HCT116 (cell line): Measurements from ENCODE around the gene HNRNPU. TPM values are rescaled to one million over a fixed set of nuclear protein-coding genes. Genes with fewer than 3 reads are reported as not detected.

Source experiments
- ATAC-seq: fragments of 200-7000 bp; cut with Tn5 transposase; 2 replicates; pipeline ENCODE4 v1.9.1; 2020; ENCODE audit warnings: mild to moderate bottlenecking, moderate library complexity
- BruUV-seq: library from RNA; stranded (reverse); fragments of 400-500 nt; replicated peaks from 2 replicates; lab custom pipeline; 2021; lab: Mats Ljungman, UMichigan
- CTCF ChIA-PET: fragments of 300-600 bp; sonication (Branson Sonifier 250); formaldehyde crosslinking; loops from one replicate; lab custom pipeline; 2021; ENCODE audit warnings: antibody characterized with exemption; lab: Charles Lee
- POLR2A ChIA-PET: fragments of 300-600, 350-600 bp; sonication (Branson Sonifier 250); formaldehyde crosslinking; loops from one replicate; lab custom pipeline; 2021; ENCODE audit warnings: antibody characterized with exemption; lab: Charles Lee
- RAD21 ChIA-PET, 2 experiments: fragments of 300-600 bp; sonication (Branson Sonifier 250); formaldehyde crosslinking; loops; one replicate each; lab custom pipeline; 2023; ENCODE audit warnings: low total read pairs in 2 of 2; ENCODE audit not compliant: uncharacterized antibody in 2 of 2, unreplicated experiment in 2 of 2, low non-redundant PET in 1 of 2; lab: Charles Lee
- DNase-seq: peaks from one replicate; pipeline ENCODE4 v3.0.0-alpha.2; 2010; ENCODE audit warnings: low read depth, low spot score
- H2AFZ ChIP-seq: fragments of 200-600 bp; shearing (Covaris generic), sonication (generic); 2 replicates; pipeline ENCODE4 v1.6.1; 2017; ENCODE audit warnings: low read depth, mixed run types, mixed read lengths, antibody characterized with exemption, low read length; ENCODE audit not compliant: poor library complexity, severe bottlenecking
- H3K27ac ChIP-seq: 2 replicates; pipeline ENCODE4 v1.5.1; 2012; ENCODE audit warnings: low read depth, low read length
- H3K27me3 ChIP-seq: fragments of 200-600 bp; sonication (generic); 2 replicates; pipeline ENCODE4 v1.6.1; 2016; ENCODE audit warnings: mixed run types, low read length, mixed read lengths; ENCODE audit not compliant: insufficient read depth
- H3K36me3 ChIP-seq, 2 experiments: fragments of 200-500 bp in 1 of 2; fragments of 200-600 bp in 1 of 2; sonication (Bioruptor generic) in 1 of 2; sonication (generic) in 1 of 2; 2 replicates each; pipeline versions ENCODE4 v1.5.1 to v1.6.1; 2014 to 2016; ENCODE audit warnings: low read length in 2 of 2, inconsistent platforms in 1 of 2, mixed read lengths in 1 of 2, mixed run types in 1 of 2; ENCODE audit not compliant: insufficient read depth in 2 of 2, control insufficient read depth in 1 of 2
- H3K4me1 ChIP-seq, 2 experiments: fragments of 200-600 bp in 1 of 2; sonication (generic) in 1 of 2; 2 replicates each; pipeline versions ENCODE4 v1.5.1 to v1.6.1; 2012 to 2017; ENCODE audit warnings: low read length in 2 of 2, inconsistent platforms in 1 of 2, mild to moderate bottlenecking in 1 of 2, mixed read lengths in 1 of 2, mixed run types in 1 of 2, moderate library complexity in 1 of 2; ENCODE audit not compliant: insufficient read depth in 2 of 2, control insufficient read depth in 1 of 2
- H3K4me2 ChIP-seq: fragments of 200-600 bp; sonication (generic); 2 replicates; pipeline ENCODE4 v1.6.1; 2017; ENCODE audit warnings: mixed run types, low read length, mixed read lengths
- H3K4me3 ChIP-seq, 2 experiments: fragments of 200-600 bp in 1 of 2; sonication (generic) in 1 of 2; replicated peaks in 1 of 2; 2 replicates each; pipeline ENCODE4 v1.5.1; 2011 to 2016; ENCODE audit warnings: low read length in 2 of 2, control low read depth in 1 of 2, low read depth in 1 of 2, mild to moderate bottlenecking in 1 of 2, mixed read lengths in 1 of 2, mixed run types in 1 of 2
- H3K79me2 ChIP-seq: fragments of 200-600 bp; sonication (generic); 2 replicates; pipeline ENCODE4 v1.6.1; 2017; ENCODE audit warnings: mild to moderate bottlenecking, mixed run types, low read length, moderate library complexity, mixed read lengths; ENCODE audit not compliant: insufficient read depth
- H3K9ac ChIP-seq: fragments of 200-600 bp; sonication (generic); 2 replicates; pipeline ENCODE4 v1.6.1; 2016; ENCODE audit warnings: low read length, mixed read lengths
- H3K9me2 ChIP-seq: fragments of 200-600 bp; sonication (generic), shearing (Covaris generic); 2 replicates; pipeline ENCODE4 v1.6.1; 2017; ENCODE audit warnings: mixed run types, mild to moderate bottlenecking, moderate library complexity; ENCODE audit not compliant: insufficient read depth
- H3K9me3 ChIP-seq, 2 experiments: fragments of 200-500 bp in 1 of 2; fragments of 200-600 bp in 1 of 2; sonication (Bioruptor generic) in 1 of 2; sonication (generic) in 1 of 2; 2 replicates each; pipeline ENCODE4 v1.6.1; 2014 to 2017; ENCODE audit warnings: low read length in 2 of 2, mixed read lengths in 2 of 2, inconsistent platforms in 1 of 2, low read depth in 1 of 2, mild to moderate bottlenecking in 1 of 2, mixed run types in 1 of 2, moderate library complexity in 1 of 2; ENCODE audit not compliant: control insufficient read depth in 1 of 2, insufficient read depth in 1 of 2
- H4K20me1 ChIP-seq: fragments of 200-600 bp; sonication (generic), shearing (Covaris generic); 2 replicates; pipeline ENCODE4 v1.6.1; 2017; ENCODE audit warnings: mixed run types, mild to moderate bottlenecking, moderate library complexity; ENCODE audit not compliant: insufficient read depth
- CBX3 ChIP-seq: IDR thresholded peaks from 2 replicates; pipeline ENCODE4 v1.6.1; 2012; ENCODE audit warnings: low read depth
- CEBPB ChIP-seq: IDR thresholded peaks from 2 replicates; pipeline ENCODE4 v1.6.1; 2012; ENCODE audit warnings: low read depth
- EZH2 ChIP-seq: fragments of 200-600 bp; sonication (generic); IDR thresholded peaks from 2 replicates; pipeline ENCODE4 v1.6.1; 2017; ENCODE audit warnings: antibody characterized with exemption, mixed run types
- EZH2phosphoT487 ChIP-seq: fragments of 200-600 bp; IDR thresholded peaks from 2 replicates; pipeline ENCODE4 v1.6.1; 2018; ENCODE audit warnings: antibody characterized with exemption, borderline replicate concordance
- FOSL1 ChIP-seq: IDR thresholded peaks from 2 replicates; pipeline ENCODE4 v1.6.1; 2012; ENCODE audit warnings: low read depth
- POLR2A ChIP-seq: IDR thresholded peaks from 2 replicates; pipeline ENCODE4 v1.7.0; 2011; ENCODE audit warnings: borderline replicate concordance; ENCODE audit not compliant: insufficient read depth, insufficient read length; ENCODE audit errors: extremely low read depth
- SIN3A ChIP-seq: IDR thresholded peaks from 2 replicates; pipeline ENCODE4 v1.6.1; 2012; ENCODE audit warnings: low read depth
- SP1 ChIP-seq: IDR thresholded peaks from 2 replicates; pipeline ENCODE4 v1.6.1; 2012; ENCODE audit warnings: low read depth
- YY1 ChIP-seq: IDR thresholded peaks from 2 replicates; pipeline ENCODE4 v1.6.1; 2011; ENCODE audit warnings: low read length, low read depth, moderate library complexity, mild to moderate bottlenecking; ENCODE audit not compliant: insufficient replicate concordance; ENCODE audit errors: extremely low read depth
- intact Hi-C: fragments of 100-400 bp; cut with micrococcal nuclease; formaldehyde crosslinking; loops from 2 replicates; pipeline ENCODE4 v1.10.0; 2022
- total RNA-seq: library from RNA; stranded (reverse); gene quantifications from one replicate; pipeline ENCODE4 v1.2.1, GENCODE V29; 2021; ENCODE audit not compliant: unreplicated experiment
- TF ChIP-seq, protein P1 (sequence below): IDR thresholded peaks from 2 replicates; pipeline ENCODE4 v1.6.1; 2012
- TF ChIP-seq, protein P2 (sequence below), 3 experiments: fragments of 200-600 bp in 1 of 3; sonication (generic) in 1 of 3; IDR thresholded peaks in 2 of 3; conservative IDR thresholded peaks in 1 of 3; 2 replicates each; pipeline ENCODE4 v1.5.1; 2012 to 2017; ENCODE audit warnings: low read depth in 2 of 3, low read length in 2 of 3, antibody characterized with exemption in 1 of 3, borderline replicate concordance in 1 of 3, control low read depth in 1 of 3, mild to moderate bottlenecking in 1 of 3, mixed read lengths in 1 of 3, mixed run types in 1 of 3, moderate library complexity in 1 of 3; ENCODE audit not compliant: insufficient read depth in 1 of 3

HNRNPU gene
- total RNA-seq, 1 experiment from 2014 or later = 424 TPM

DNA sequence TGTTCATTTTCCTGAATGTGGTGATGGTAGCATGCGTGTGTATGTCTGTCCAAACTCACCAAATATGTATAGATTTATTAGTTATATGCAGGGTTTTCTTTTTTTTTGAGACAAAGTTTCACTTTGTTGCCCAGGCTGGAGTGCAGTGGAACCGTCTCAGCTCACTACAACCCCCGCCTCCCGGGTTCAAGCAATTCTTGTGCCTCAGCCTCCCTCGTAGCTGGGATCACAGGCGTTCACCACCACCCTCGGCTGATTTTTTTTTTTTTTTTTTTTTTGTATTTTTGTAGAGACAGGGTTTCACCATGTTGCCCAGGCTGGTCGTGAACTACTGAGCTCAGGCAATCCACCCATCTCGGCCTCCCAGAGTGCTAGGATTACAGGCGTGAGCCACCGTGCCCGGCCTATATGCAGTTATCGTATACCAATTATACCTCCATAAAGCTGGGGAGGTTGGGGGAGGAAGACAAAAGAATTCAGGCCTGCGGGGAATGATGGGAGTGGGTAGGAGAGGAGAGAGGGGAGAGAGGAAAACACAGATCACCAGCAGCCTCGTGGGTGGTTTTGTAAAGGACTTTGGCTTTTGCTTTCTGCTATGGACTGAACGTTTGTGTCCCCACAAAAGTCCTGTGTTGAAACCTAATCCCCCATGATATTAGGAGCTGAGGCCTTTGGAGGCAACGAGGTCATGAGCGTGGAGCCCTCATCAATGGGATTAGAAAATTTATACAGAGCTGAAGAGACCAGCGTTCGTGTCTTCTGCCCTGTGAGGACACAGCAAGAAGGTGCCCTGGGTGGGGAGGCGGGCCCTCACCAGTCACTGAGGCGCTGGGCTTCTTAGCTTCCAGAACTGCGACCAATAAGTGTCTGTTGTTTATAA is 4.4 kb upstream of the HNRNPU start:
- POLR2A ChIA-PET = no interaction called here
- RAD21 ChIA-PET = no interaction called here

DNA sequence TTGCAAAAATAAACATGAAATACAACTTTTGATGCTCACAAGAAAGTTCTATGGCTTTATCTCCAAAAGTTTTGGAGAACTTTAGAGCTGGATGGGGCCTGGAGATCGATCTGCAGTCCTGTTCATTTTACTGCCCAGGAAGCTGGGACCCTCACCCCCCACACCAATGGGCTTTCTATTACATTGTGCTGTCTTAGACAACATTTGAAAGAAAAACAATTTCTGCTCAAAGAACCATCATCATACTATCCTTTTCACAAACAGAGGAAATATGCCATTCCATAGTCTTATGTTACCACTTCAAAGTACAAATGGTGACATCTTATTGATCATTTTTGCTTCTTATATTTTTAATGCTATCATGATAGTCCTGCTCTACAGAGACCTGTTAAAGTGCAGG is 2.0 kb upstream of the HNRNPU start:
- Histone ChIP-seq H3K79me2 (peaks cover 28% of the 10 kb centered on the region), H2AFZ (peak overlapping the region; percentile 36), H3K27ac (no peak overlapping the region), H4K20me1 (peaks cover 14% of the 10 kb centered on the region), H3K27me3 (no peaks in the 10 kb centered on the region), H3K4me2 (no peak overlapping the region), H3K4me3 (no peak overlapping the region), H3K36me3 (peaks cover 9 to 14% of the 10 kb centered on the region in 2 experiments), H3K9ac (no peak overlapping the region), H3K4me1 (peaks cover 14 to 24% of the 10 kb centered on the region in 2 experiments), H3K9me2 (no peaks in the 10 kb centered on the region), H3K9me3 (no peaks in the 10 kb centered on the region)
- BruUV-seq = no TSS peak
- TF ChIP-seq SIN3A = no peak
- no peak for TF ChIP-seq POLR2A
- TF ChIP-seq, protein P1, sequence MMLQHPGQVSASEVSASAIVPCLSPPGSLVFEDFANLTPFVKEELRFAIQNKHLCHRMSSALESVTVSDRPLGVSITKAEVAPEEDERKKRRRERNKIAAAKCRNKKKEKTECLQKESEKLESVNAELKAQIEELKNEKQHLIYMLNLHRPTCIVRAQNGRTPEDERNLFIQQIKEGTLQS = no peak
- TF ChIP-seq YY1 = no peak
- no peak for TF ChIP-seq EZH2phosphoT487
- TF ChIP-seq CBX3 = no peak
- TF ChIP-seq FOSL1 = no peak
- no peak for TF ChIP-seq CEBPB
- TF ChIP-seq EZH2 = no peak
- no peak for TF ChIP-seq SP1
- ATAC-seq (no peak), DNase-seq (no peak)
- CTCF ChIA-PET = no interaction called here
- intact Hi-C loops = no loop called here
- RAD21 ChIA-PET = no interaction called here
- POLR2A ChIA-PET = no interaction called here

More for the DNA sequence above, 4.4 kb upstream of the HNRNPU start:
- DNase-seq (no peak), ATAC-seq (no peak)
- H3K79me2 ChIP-seq = peaks cover 6% of the 10 kb centered on the region
- H3K27me3 ChIP-seq = no peaks in the 10 kb centered on the region
- no peak overlapping the region for H2AFZ ChIP-seq
- H3K4me3 ChIP-seq = no peak overlapping the region
- BruUV-seq = no TSS peak
- H3K9me3 ChIP-seq = no peaks in the 10 kb centered on the region
- no peak overlapping the region for H3K9ac ChIP-seq
- TF ChIP-seq, protein P2, sequence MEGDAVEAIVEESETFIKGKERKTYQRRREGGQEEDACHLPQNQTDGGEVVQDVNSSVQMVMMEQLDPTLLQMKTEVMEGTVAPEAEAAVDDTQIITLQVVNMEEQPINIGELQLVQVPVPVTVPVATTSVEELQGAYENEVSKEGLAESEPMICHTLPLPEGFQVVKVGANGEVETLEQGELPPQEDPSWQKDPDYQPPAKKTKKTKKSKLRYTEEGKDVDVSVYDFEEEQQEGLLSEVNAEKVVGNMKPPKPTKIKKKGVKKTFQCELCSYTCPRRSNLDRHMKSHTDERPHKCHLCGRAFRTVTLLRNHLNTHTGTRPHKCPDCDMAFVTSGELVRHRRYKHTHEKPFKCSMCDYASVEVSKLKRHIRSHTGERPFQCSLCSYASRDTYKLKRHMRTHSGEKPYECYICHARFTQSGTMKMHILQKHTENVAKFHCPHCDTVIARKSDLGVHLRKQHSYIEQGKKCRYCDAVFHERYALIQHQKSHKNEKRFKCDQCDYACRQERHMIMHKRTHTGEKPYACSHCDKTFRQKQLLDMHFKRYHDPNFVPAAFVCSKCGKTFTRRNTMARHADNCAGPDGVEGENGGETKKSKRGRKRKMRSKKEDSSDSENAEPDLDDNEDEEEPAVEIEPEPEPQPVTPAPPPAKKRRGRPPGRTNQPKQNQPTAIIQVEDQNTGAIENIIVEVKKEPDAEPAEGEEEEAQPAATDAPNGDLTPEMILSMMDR (IDR thresholded peaks at IDR 0.05 in 2 of 3, conservative IDR thresholded peaks at IDR 0.05 in 1 of 3; ENCODE audit: borderline replicate concordance in 1 of 3, insufficient read depth in 1 of 3, low read depth in 2 of 3, low read length in 2 of 3) = no peak
- TF ChIP-seq EZH2phosphoT487 (no peak), SP1 (no peak)
- no peaks in the 10 kb centered on the region for H4K20me1 ChIP-seq
- CTCF ChIA-PET = no interaction called here
- no peak overlapping the region for H3K27ac ChIP-seq
- intact Hi-C loops = no loop called here
- no peak overlapping the region for H3K4me2 ChIP-seq
- no peaks in the 10 kb centered on the region for H3K9me2 ChIP-seq
- H3K36me3 ChIP-seq = no peaks in the 10 kb centered on the region
- H3K4me1 ChIP-seq = peaks cover 7 to 13% of the 10 kb centered on the region in 2 experiments
